ENCODE data around the gene CAMSAP2.

Gene CAMSAP2

GRCh38 chr1:200899954-200900867 lies 161.5 kb downstream of the CAMSAP2 start:
- Histone ChIP-seq H3K9me2 (replicated peaks; ENCODE audit: insufficient read depth, low read length) (no peaks in the 10 kb centered on the region), H3K4me2 (ENCODE audit: low read depth, low read length, poor library complexity, severe bottlenecking) (no peak overlapping the region), H2AFZ (ENCODE audit: low read depth, low read length, severe bottlenecking) (no peak overlapping the region), H3K36me3 (ENCODE audit: low read length) (no peaks in the 10 kb centered on the region), H3K27ac (ENCODE audit: low read depth, low read length) (no peak overlapping the region), H3K9me3 (ENCODE audit: insufficient read depth, low read length) (no peaks in the 10 kb centered on the region), H3F3A (ENCODE audit: insufficient read depth) (no peaks in the 10 kb centered on the region), H3K27me3 (ENCODE audit: low read length) (no peaks in the 10 kb centered on the region), H3K79me2 (ENCODE audit: insufficient read depth, low read length) (no peaks in the 10 kb centered on the region), H3K4me3 (ENCODE audit: insufficient read depth, low read length, poor library complexity, severe bottlenecking) (no peak overlapping the region), H4K20me1 (ENCODE audit: low read depth, low read length) (no peaks in the 10 kb centered on the region), H3K9ac (ENCODE audit: low read length) (no peak overlapping the region)
- no peak for TF ChIP-seq EZH2phosphoT487 (conservative IDR thresholded peaks at IDR 0.05; ENCODE audit: low read length)
- no peak for TF ChIP-seq CTCF (IDR thresholded peaks at IDR 0.05; ENCODE audit: insufficient read depth, low read length, poor library complexity, severe bottlenecking)

GRCh38 chr1:200900877-200901276 lies 162.2 kb downstream of the CAMSAP2 start:
- H4K20me1 ChIP-seq (ENCODE audit: low read depth, low read length): no peaks in the 10 kb centered on the region
- H3K36me3 ChIP-seq (ENCODE audit: low read length): no peaks in the 10 kb centered on the region
- no peak overlapping the region for H2AFZ ChIP-seq (ENCODE audit: low read depth, low read length, severe bottlenecking)
- no peaks in the 10 kb centered on the region for H3K27me3 ChIP-seq (ENCODE audit: low read length)
- H3K4me2 ChIP-seq (ENCODE audit: low read depth, low read length, poor library complexity, severe bottlenecking): no peak overlapping the region
- no peak overlapping the region for H3K4me3 ChIP-seq (ENCODE audit: insufficient read depth, low read length, poor library complexity, severe bottlenecking)
- H3K9me2 ChIP-seq (replicated peaks; ENCODE audit: insufficient read depth, low read length): no peaks in the 10 kb centered on the region
- no peaks in the 10 kb centered on the region for H3K9me3 ChIP-seq (ENCODE audit: insufficient read depth, low read length)
- no peaks in the 10 kb centered on the region for H3K79me2 ChIP-seq (ENCODE audit: insufficient read depth, low read length)
- TF ChIP-seq CTCF (IDR thresholded peaks at IDR 0.05; ENCODE audit: insufficient read depth, low read length, poor library complexity, severe bottlenecking) (no peak), EZH2phosphoT487 (conservative IDR thresholded peaks at IDR 0.05; ENCODE audit: low read length) (no peak)
- no peak overlapping the region for H3K27ac ChIP-seq (ENCODE audit: low read depth, low read length)
- H3F3A ChIP-seq (ENCODE audit: insufficient read depth): no peaks in the 10 kb centered on the region
- no peak overlapping the region for H3K9ac ChIP-seq (ENCODE audit: low read length)

DNA sequence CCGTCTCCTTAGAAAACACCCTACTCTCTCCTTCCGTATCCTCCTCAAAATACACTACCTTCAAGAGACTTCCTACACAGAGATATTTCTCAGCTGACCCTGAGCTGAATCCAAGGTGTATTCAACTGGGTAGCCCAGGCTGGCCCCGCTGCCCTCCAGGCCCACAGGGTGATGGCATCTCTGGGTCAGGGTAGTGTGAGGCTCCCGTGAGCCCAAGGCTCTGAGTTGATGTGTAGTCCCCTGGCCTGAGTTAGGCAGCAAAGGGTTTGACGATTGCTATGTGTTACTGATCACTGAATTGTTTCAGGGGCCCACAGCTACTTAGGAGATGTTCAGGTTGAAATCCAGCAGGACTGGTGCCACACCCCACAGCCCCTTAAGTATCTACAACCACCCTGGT lies 162.7 kb downstream of the CAMSAP2 start:
- no peaks in the 10 kb centered on the region for H3F3A ChIP-seq (ENCODE audit: insufficient read depth)
- H3K4me3 ChIP-seq (ENCODE audit: insufficient read depth, low read length, poor library complexity, severe bottlenecking): no peak overlapping the region
- H3K27me3 ChIP-seq (ENCODE audit: low read length): no peaks in the 10 kb centered on the region
- TF ChIP-seq CTCF (IDR thresholded peaks at IDR 0.05; ENCODE audit: insufficient read depth, low read length, poor library complexity, severe bottlenecking): no peak
- no peak for TF ChIP-seq EZH2phosphoT487 (conservative IDR thresholded peaks at IDR 0.05; ENCODE audit: low read length)
- no peaks in the 10 kb centered on the region for H3K9me2 ChIP-seq (replicated peaks; ENCODE audit: insufficient read depth, low read length)
- no peaks in the 10 kb centered on the region for H3K79me2 ChIP-seq (ENCODE audit: insufficient read depth, low read length)
- H3K9me3 ChIP-seq (ENCODE audit: insufficient read depth, low read length): no peaks in the 10 kb centered on the region
- H3K9ac ChIP-seq (ENCODE audit: low read length): no peak overlapping the region
- H4K20me1 ChIP-seq (ENCODE audit: low read depth, low read length): no peaks in the 10 kb centered on the region
- no peak overlapping the region for H3K27ac ChIP-seq (ENCODE audit: low read depth, low read length)
- no peak overlapping the region for H2AFZ ChIP-seq (ENCODE audit: low read depth, low read length, severe bottlenecking)
- H3K4me2 ChIP-seq (ENCODE audit: low read depth, low read length, poor library complexity, severe bottlenecking): no peak overlapping the region
- H3K36me3 ChIP-seq (ENCODE audit: low read length): no peaks in the 10 kb centered on the region

Data from SU-DHL-6 (cell line).